AG04449 (cell line): Measurements from ENCODE around the gene JAM3.

Experiments
- CTCF ChIA-PET: fragments of 350-600 bp; formaldehyde crosslinking; extraction: SDS; loops from one replicate; lab custom pipeline; 2021; ENCODE audit warnings: antibody characterized with exemption; lab: Yijun Ruan, JAX
- POLR2A ChIA-PET: fragments of 400-600, 350-600 bp; formaldehyde crosslinking; extraction: SDS; loops from one replicate; lab custom pipeline; 2020; ENCODE audit warnings: antibody characterized with exemption, inconsistent platforms; lab: Yijun Ruan, JAX
- DNase-seq: peaks from one replicate; pipeline ENCODE4 v3.0.0-alpha.2; 2010; ENCODE audit warnings: low read depth, low spot score
- H3K4me3 ChIP-seq: 2 replicates; pipeline ENCODE4 v1.5.1; 2011; ENCODE audit warnings: low read depth, mild to moderate bottlenecking, control low read depth, low read length
- CTCF ChIP-seq: IDR thresholded peaks from one replicate; pipeline ENCODE4 v1.5.1; 2011; ENCODE audit warnings: mild to moderate bottlenecking, moderate library complexity, low read length, control low read depth, inconsistent platforms; ENCODE audit not compliant: insufficient read depth; ENCODE audit errors: missing control alignments

The JAM3 gene

GRCh38 chr11:134052988-134053945 is 15.6 kb upstream of the JAM3 start:
- DNase-seq: no peak
- no peak for TF ChIP-seq CTCF
- H3K4me3 ChIP-seq: no peak overlapping the region
- ChIA-PET CTCF (interaction anchor here (0.6 to 9.6 kb wide), 7 partner anchors 8 to 88 kb away, joined by 3 to 219 read pairs (median 80); partner anchors contain the start of gene JAM3), POLR2A (no interaction called here)

DNA sequence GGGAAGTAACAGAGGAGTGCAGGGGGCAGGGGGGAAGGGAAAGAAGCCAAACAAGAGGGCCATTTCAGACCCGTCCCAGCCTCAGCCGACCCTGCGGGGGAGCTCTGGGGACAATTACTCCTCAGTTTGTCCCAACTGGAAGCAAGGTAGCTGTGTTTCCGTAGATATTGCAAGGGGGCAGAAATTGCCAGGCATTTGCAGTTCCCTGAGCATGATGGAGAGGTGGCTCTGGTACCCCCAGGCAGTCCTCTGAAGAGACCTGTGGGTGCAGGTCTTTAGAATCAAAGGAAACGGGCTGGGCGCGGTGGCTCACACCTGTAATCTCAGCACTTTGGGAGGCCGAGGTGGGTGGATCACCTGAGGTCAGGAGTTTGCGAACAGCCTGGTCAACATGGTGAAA is 13.8 kb upstream of the JAM3 start:
- DNase-seq: no peak
- no peak overlapping the region for H3K4me3 ChIP-seq
- ChIA-PET POLR2A (no interaction called here), CTCF (interaction anchor here (1.1 to 9.6 kb wide), 4 partner anchors 15 to 86 kb away, joined by 3 to 219 read pairs (median 92); partner anchors contain the start of gene JAM3)
- no peak for TF ChIP-seq CTCF

DNA sequence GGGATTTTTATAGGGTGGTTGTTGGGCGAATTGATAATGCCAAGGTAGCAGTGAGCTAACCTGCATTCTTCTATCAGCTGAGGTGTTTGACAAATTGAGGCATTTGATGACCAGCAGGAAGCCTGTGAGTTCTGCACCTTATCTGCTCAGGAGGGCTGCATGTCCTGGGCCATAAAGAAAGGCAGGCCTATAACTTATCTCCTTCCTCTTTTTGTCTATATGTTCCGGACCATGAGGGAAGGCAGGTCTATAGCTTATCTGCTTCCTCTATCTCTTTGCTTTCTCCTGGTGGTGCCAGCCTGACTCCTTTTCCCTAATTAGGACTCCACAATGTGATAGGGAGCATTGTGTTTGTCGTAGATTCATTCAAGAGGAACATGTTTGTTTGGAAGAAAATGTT is 8.6 kb upstream of the JAM3 start:
- no peak overlapping the region for H3K4me3 ChIP-seq
- ChIA-PET CTCF (interaction anchor here (1.5 to 6.6 kb wide), 4 partner anchors 9 to 80 kb away, joined by 4 to 80 read pairs (median 12); no protein-coding TSS in a partner anchor), POLR2A (no interaction called here)
- no peak for TF ChIP-seq CTCF
- no peak for DNase-seq

DNA sequence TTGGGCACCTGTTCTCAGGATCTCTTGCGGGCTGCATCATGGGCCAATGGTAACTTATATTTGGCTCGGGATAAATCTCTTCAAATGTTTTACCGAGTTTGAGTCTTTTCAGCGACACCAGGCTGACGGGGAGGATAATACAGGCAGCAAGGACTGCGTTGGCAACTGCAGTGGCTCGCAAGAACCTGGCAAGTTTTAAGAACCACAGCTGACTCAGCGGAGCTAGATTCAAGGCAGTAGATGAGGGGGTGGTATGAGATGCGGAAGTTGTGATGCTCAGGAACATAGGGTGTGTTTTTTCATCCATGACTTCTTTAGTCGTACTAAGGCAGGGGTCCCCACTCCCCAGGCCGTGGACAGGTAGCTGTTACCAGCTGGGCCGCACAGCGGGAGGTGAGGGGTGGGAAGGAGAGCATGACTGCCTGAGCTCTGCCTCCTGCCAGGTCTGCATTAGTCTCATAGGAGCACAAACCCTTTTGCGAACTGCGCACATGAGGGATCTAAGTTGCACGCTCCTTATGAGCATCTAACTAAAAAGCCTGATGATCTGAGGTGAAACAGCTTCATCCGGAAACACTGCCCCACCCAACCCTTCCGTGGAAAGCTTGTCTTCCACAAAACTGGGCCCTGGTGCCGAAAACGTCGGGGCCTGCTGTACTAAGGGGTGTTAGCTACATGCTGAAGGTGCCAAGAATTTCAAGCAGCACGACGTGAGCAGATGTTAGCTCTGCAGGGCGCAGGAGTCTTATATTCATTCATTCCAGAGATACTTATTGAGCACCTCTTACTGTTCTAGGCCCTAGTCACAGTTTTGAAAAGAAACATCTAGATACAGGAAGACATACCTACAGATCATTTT is 6.4 kb upstream of the JAM3 start:
- TF ChIP-seq CTCF: no peak
- ChIA-PET POLR2A (no interaction called here), CTCF (interaction anchor here (0.8 to 6.6 kb wide), 6 partner anchors 11 to 78 kb away, joined by 3 to 80 read pairs (median 4); no protein-coding TSS in a partner anchor)
- DNase-seq: no peak
- no peak overlapping the region for H3K4me3 ChIP-seq

- TF ChIP-seq CTCF: no peak
- H3K4me3 ChIP-seq: no peak overlapping the region
- ChIA-PET POLR2A (no interaction called here), CTCF (interaction anchor here (0.8 to 6.6 kb wide), 5 partner anchors 11 to 77 kb away, joined by 3 to 80 read pairs (median 3); no protein-coding TSS in a partner anchor)
- DNase-seq: no peak
Measured at GRCh38 chr11:134063124-134063495, 5.8 kb upstream of the JAM3 start.
